ENCODE results near the gene LOX.

GRCh38 chr5:122031836-122032235 is 46.2 kb downstream of the LOX start:
- TF ChIP-seq CTCF (IDR thresholded peaks at IDR 0.05): no peak
- TF ChIP-seq POLR2A (IDR thresholded peaks at IDR 0.05): no peak
- no peak for TF ChIP-seq POLR2AphosphoS5 (IDR thresholded peaks at IDR 0.05)
- TF ChIP-seq EP300 (IDR thresholded peaks at IDR 0.05): no peak
